ENCODE data around the gene MRPS6.

Gene MRPS6

DNA sequence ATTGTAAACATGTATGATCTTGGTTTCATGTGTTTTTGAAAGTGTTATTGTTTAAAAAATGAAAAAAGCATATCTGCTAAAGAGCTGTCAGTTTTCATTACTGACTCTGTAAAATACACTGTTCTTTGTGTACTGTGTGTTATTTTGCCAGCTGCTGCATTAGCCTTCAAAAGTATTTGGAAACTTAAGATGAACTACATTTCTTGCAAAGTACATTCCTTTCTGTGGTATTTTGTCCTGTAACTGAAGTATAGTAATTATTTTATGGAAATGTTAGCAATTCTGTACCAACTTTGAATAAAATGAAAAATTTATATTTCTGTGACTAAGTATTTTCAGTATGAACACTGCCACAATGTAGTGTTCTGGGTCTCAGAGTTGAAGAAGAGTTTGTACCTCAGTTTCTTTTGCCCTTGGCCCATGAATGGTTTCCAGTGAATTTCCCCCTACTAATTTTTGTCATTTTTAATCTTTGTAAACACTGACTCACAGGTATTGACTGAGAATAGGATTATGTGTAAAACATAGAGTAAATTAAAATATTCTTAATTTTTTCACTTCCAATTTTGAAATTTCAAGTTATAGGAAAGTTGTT lies 32.7 kb downstream of the MRPS6 start:
- DNase-seq: no peak

GRCh38 chr21:34107606-34108005 lies 34.2 kb downstream of the MRPS6 start:
- DNase-seq: no peak

DNA sequence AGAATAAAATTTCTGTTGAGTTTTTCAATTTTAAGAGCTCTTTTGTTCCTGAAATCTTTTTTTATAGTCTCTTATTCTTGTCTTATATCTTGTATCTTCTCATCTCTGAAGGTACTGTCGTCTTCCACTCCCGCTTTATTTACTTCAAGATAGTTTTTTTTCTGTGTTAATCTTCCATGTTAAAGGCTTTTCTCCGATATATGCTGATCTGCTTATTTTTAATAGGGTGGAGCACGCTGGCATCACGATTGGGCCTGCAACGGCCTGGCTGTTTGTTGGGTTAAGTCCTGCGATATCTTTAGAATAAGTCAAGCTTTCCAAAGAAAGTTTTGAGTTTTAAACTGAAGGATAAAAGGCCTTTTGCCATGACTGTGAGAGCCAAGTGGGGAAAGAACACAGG lies 35.7 kb downstream of the MRPS6 start:
- no peak for DNase-seq

DNA sequence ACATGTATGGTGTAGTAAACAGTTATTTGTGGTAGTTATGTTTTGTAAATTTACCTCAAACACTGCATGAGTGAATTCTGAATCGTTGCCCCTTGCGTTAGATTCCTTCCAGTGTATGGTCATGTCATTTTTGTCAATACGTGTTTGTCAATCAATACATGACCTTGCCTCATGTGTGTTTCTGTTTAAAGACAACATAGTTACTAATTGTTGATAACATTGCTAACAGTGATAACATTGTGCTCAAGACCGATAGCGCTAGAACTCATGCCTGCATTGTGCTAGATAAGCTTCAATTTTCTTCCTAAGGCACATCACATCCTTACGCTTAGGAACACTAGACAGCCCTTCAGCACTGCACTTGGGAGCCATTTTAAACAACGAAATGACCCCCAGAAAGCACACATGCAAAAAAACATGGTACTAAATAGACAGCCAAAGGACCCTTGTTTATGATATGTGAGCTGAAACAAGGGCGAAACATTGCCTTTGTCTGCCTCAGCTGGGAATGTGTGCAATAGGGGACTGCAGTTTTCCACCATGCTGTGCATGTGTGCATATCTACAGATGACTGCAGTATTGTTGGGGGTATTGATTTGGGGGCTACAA lies 37.3 kb downstream of the MRPS6 start:
- no peak for DNase-seq

- DNase-seq: no peak
Measured at GRCh38 chr21:34112316-34113033, 39.1 kb downstream of the MRPS6 start.

- no peak for DNase-seq
Measured at GRCh38 chr21:34113842-34114241, 40.5 kb downstream of the MRPS6 start.

- DNase-seq: no peak
Measured at GRCh38 chr21:34115160-34115559, 41.8 kb downstream of the MRPS6 start.

- no peak for DNase-seq
Measured at GRCh38 chr21:34116569-34116968, 43.2 kb downstream of the MRPS6 start.

GRCh38 chr21:34120867-34121266 lies 47.5 kb downstream of the MRPS6 start:
- DNase-seq: no peak

DNA sequence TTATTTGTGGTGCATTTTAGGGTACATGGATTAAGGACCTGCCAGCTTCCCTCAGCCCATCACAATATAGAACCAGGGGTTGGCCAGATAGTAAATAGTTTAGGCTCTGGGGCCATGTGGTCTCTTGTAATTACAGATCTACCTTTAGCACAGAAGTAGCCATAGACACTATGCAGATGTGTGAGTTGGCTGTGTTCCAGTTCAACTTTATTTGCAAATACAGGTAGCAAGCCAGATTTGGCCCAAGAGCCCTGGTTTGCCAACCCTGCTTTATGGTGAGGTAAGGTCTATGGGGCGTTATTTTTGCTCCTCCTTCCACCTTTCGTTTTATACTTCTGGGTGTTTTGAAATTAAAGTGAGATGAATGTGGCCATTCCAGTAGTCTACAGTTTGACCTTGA lies 48.7 kb downstream of the MRPS6 start:
- no peak for DNase-seq

GRCh38 chr21:34123609-34124008 lies 50.2 kb downstream of the MRPS6 start:
- no peak for DNase-seq

GRCh38 chr21:34126269-34126668 lies 52.9 kb downstream of the MRPS6 start:
- DNase-seq: peak; percentile 28

DNA sequence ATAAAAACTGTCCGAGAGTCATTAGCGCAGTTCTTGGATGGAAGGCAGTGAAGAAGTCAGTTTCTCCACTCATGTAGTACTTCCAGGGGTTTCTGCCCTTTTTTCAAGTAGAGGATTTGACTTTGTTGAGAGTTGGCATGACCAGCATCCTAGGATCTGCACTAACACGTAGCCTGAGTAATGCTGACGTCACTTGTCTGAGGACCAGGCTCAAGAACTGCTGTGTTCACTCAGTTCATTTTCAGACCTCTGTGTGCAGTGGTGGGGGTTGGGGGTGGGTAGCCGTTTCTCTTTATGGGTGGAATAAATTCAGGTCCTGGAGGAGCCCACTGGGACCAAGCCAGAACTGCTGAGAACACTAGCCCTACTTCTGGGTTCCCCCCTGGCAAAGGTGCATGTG lies 53.3 kb downstream of the MRPS6 start:
- no peak for DNase-seq

GRCh38 chr21:34128124-34128523 lies 54.7 kb downstream of the MRPS6 start:
- no peak for DNase-seq

DNA sequence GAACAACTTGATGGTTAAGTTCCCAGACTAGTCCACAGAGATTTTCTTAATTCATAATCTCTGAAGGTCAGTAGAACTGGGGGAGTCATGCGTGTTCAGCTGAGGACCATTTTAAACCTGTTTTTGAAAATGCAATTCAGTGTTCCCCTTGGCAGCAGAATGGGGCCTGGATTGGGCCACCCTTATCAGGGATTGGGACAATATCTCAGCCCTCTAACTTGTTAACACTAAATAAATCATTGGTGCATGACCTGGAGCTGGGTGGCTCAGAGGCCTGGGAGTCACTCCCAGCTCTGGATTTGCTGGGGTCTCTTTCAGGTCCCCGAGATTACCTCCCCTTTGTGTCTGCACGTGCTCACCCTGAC lies 55.3 kb downstream of the MRPS6 start:
- DNase-seq: no peak

- peak; percentile 55 for DNase-seq
Measured at GRCh38 chr21:34129039-34129891, 55.9 kb downstream of the MRPS6 start.

DNA sequence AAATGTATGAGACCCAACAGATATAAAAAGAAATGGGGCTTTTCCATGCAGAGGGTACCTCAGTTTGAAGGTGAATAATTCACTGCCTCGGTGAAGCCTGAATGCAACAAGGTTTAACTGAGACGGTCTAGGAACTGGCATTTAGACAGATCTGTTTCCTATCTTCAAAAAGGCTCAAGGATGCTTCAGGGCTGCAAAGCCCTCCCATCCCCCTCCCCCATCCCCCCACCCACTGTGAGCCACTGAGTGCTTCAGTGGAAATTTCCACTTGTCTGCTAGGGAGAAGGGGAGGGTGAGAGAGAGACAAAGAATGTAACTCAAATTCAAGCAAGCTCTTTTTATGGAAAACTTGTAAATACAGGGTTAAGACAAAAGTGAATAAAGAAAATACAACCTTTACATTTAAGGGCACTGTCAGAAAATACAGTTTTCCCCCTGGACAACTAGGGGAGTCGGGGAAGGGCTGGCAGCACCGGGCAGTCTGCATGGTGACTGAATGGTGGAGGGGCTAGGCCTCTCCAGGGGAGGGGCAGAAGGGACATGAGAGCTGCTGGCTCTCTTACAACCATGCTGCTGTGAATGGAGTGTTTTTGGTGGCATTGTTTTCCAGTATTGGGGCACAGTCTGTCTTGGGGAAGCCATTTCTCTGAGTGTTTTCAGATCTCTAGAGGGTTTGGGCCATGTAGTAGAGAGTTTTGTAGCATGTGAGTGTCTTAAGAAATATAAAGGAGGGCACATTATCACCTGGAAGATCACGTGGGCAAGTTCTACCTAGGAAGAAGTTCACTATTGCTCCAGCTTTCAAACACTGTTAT lies 56.7 kb downstream of the MRPS6 start:
- DNase-seq: no peak

GRCh38 chr21:34130716-34130985 lies 57.3 kb downstream of the MRPS6 start:
- no peak for DNase-seq

DNA sequence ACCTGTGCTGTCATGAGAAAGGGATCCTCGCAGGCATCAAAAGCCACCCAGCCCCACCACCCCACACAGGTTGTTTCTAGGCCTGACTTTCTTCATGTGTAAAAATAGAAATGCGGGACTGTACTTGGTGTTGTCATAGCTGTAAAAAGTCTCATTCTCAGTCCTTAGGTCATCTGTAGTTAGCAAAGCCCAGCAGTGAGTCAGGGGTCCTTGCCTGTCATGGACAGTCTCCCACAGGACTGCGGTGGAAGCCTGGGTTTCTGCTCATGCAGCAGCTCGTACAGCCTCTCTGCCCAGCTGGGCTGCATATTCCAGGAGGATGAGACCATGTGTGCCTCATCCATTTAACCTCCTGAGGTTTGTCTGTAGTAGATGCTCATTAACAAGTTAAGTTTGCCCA lies 58.2 kb downstream of the MRPS6 start:
- DNase-seq: no peak

DNA sequence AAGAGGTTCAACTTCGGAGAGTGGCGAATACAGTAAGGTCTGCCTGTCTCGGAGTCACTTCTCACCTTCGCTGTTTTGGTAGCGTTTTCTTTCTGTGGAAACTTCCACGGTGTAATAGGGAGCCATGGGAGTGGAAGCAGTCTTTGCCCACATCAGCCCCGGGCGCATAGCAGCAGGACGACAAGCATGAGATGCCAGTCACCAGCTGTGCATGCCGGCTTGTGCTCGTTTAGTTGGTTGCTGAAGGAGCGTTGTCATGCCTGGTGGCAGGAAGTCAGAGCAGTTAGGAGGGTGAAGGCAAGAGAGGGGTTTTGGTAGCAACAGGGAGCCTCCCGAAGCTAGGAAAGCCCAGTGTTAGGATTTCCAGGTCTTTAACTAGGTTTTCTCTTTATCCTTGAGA lies 58.8 kb downstream of the MRPS6 start:
- DNase-seq: no peak

DNA sequence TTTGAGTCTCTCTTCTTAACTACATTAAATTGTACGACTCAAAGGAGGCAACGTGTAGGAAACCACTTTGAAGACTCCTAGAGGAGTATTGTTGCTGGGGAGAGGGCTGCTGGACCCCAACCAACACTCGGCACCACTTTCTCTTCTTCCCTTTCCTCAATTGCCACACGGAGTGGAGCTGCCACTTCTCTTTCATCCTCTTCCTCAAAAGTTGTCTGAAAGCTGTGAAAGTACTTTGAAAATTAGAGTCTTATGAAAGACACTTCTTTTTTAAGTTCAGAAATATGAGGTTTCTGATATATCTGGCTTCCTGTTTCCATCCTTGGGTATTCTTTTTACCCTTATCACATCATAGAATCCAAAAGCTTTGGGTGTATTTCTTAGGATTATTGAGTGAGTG lies 59.5 kb downstream of the MRPS6 start:
- no peak for DNase-seq

DNA sequence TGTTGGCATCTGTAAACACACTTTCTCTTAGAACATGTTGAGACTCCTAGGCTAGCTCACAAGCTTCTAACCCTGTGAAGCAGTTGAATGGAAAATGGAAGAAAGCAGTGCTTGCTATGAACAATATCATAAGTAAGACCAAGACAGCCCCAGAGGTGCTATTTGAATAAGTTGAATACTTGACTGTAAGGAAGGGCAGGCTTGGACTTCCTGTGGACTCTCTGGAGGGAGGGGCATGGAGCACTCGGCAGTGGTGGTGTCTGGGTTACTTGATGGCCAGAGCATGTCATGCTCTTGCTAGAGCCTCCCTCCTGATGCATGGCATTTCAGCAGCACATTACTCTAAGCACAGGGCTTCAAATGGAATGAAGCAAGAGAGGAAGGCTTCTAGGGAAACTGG lies 60.0 kb downstream of the MRPS6 start:
- no peak for DNase-seq

DNA sequence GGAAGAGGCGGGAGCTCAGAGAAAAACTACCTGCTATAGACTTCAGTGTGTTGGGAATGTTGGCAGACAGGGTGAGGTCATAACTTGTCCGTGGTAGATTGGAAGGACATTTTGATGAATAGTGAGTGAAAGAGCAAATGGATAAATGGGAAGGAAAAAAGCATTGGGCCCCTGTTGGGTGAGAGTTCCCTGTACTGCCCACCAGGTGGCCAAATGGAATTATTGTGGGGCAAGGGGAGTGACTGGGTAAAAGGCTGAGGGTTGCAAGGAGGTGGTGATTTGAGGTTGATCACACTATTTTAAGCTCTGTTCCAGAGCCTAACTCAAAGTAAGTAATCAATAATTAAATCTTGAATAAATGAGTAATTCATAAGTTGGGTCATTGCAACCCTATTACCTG lies 60.4 kb downstream of the MRPS6 start:
- DNase-seq: no peak

Data from CD4-positive, alpha-beta T cell treated with Interleukin-10 for 1 hour (primary cell).